Hematopoietic multipotent progenitor cell treated with erythropoietin and hydrocortisone succinate and interleukin-3 and kit ligand, for 15 days (in vitro differentiated cells): ENCODE measurements around the gene SHROOM4.

ENCODE experiments used
- DNase-seq: peaks from one replicate; pipeline ENCODE4 v3.0.0-alpha.2; 2015; ENCODE audit warnings: low spot score

The SHROOM4 gene

DNA sequence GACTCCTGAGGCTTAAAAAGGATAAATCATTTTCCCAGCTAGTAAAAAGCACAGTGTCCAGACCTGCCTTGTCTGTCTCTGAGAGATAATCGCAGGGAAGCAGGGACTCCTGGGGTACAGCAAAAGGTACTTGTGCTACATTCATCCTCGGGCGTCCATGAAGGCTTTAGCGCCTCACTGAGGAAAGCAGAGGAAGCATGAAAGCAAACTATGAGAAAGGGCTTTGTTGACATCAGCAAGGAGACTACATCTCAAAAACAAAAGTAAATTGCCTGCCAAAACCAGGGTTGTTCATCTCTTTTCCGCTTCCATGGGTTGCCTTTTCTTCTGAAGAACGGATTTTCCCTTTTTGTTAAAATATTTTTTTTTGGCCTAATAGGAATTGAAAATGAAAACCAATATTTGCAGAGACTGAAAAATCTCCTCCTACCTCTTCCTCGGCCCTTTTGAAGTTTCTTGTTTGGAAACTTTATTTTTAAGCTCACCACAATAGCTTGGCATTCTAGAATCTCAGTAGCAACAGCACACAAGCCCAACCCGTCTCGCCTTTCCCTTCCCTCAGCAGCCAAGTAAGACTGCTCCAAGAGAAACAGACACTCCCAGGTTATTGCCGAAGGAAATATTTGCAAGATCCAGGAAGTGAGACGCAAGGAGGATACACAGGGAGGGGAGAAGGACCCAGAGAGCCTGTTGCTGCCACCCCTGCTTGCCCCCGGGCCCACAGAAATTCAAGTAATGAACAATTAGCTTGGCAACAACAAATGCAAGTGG, 195.0 kb downstream of the SHROOM4 start:
- DNase-seq = no peak

DNA sequence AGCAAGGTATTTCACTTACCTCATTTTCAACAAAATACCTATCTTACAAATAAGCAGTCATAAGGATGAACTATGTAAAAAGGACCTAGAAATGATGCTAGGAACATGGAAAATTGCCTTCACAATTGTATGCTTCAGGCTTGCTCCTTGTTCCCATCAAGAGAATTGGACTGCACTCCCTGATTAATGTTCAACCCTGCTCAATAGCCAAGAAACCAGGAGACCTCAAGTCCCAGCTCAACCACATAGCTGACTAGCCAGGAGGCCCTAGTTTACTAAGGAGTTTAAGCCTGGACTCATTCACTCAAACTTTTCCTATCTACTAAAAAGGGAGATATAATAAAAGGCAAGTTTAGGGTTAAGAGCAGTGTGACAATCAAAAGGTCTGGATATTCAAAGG, 196.8 kb downstream of the SHROOM4 start:
- DNase-seq = no peak

DNA sequence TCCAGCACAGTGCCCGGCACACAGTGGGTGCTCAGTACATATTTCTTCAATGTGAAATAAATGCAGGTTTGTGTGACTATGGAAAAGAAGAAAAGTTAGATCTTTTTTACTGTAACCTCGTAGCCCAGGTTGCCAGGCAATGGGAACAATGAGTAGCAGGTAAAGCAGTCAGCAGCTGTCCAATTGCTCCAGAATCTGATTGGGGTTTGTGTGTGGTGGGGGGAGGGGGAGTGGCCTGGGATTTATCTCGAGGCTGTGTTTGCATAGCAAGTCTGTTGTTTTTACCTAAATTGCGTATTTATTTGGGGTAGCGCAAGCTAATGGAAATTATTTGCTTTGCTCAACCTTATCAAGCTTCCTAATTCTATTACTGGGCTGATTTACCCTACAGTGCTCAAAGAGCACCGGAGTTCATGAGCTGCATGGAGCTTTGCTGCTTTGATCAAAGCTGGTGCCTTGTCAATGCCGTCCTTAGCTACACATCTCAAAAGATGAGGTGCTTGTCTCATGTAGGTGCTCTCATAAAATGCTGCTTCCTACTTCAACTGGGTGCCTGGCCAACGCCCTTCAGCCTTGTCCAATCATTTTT, 198.3 kb downstream of the SHROOM4 start:
- no peak for DNase-seq

DNA sequence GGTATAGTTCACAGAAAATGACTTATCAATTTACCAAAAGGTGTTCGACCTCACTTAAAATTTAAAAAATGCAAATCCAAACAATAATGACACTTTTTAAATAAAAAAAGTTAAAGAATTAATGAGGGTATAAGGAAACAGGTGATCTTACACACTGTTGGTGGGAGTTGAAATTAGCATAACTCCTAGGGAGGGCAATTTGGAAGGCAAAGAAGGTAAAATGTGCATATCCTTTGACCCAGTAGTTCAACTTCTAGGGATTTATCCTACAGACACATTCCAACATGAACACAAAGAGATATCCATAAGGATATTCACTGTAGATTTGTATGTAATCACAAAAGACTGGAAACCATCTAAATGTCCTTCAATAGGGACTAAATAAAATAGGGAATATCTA, 199.5 kb downstream of the SHROOM4 start:
- DNase-seq = no peak

DNA sequence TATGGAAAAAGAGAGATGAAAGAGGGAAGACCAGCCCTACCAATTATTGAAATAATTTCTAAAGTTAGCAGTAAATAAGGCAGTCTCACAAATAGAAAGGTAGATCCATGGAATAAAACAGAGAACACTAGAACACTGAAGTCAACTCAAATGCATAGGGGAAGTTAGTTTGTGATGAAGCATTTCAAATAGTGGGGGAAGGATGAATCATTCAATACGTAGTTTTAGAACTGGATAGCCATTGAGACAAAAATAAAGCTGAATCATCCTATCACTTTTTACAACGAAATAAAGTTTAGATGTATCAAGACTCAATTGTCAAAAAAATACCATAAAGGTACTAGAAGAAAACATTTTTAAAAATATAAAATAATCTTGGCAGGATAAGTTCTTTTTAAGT, 200.1 kb downstream of the SHROOM4 start:
- no peak for DNase-seq

DNA sequence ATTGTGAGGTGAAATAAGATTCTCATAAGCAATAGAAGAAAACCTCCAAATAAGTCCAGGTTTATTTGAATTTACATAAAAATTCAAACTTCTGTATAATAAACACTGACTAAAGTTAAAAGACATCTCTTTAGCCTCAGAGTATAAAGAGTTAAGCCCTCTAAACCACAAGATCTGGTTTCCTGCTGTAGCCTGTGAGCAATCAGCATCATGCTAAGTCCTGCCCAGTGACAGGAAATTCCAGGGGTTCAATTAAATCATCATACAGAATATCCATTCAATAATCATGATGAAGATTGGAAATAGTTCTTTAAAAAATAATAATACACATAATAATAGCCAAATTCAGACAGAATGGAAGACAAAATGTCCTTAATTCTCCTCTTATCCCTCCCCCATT, 204.2 kb downstream of the SHROOM4 start:
- DNase-seq = no peak

DNA sequence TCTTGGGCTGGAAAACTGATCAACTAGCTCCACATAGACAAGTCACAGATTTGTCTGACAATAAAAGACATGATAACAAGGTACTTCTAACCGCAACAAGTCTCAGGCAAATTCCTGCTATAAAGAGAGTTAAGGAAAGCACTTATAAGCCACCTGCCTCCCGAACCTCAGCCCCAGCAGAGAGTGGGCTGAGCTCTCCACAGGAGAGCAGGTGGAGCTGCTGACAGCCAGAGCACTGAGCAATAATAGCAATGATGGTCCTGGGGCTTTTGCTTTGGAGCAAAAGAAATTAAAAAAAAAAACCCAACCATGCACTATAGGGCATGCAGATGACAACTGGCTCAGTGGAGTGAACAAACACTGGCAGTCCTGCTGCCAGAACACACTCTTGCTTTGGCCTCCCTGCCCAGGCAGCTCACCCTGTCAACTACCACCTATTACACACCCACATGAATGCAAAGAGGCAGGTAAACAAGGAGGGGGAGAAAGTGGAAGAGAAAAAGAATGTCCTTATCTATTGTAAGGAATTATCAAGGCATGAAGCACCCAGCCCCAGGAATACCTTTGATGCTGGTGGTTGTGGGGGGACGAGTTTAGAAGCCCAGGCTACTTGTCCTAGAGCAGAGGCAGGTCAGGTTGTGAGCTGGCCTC, 207.6 kb downstream of the SHROOM4 start:
- no peak for DNase-seq

DNA sequence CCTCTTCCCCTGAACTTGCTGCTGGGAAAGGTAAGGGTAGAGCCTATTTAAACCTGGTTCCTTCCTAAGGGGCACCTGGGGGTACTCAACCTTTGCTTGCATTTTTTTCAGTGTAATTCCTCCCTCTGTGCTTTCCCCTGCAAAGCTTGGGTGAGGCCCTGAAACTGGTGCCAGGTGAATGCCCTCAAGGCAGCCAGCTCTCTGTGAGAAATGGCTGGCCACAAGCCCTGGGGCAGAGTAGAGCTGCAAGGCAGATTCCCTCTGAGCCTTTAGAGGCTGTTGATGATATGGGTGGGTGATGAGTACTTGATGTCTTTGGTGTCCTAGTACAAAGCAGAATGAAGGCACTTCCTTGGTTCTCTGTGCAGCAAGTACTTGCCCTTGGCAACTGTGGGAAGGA, 217.9 kb downstream of the SHROOM4 start:
- no peak for DNase-seq

DNA sequence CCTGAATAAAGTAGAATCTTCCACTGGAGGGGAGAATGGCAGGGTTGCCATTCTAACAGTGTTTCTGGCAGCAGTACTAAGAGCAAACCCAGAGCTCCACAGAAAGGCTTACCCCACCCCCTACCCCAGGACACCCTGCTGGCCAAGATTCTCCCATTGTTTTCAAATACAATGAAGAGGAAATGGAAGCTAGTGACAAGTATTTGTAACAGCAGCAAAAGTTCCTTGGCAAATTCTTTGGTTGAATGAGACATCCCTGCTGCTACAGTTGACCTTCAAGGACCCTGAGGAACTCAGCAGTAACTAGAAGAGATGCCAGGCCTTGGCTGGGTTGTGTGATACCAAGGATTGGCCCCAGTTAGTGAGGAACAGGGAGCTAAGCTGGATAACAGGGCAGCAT, 219.2 kb downstream of the SHROOM4 start:
- no peak for DNase-seq

DNA sequence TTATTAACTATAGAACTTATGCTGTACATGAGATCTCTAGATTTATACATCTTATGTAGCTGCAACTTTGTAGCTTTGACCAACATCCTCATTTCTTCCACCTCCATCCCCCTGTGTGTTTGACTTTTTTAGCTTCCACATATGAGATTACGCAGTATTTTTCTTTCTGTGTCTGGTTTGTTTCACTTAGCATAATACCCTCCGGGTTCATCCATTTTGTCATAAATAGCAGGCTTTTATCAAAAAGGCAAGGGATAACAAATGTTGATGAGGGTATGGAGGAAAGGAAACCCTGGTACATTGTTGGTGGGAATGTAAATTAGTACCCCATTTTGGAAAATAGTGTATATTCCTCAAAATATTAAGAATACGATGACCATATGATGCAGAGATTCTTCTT, 227.0 kb downstream of the SHROOM4 start:
- no peak for DNase-seq

DNA sequence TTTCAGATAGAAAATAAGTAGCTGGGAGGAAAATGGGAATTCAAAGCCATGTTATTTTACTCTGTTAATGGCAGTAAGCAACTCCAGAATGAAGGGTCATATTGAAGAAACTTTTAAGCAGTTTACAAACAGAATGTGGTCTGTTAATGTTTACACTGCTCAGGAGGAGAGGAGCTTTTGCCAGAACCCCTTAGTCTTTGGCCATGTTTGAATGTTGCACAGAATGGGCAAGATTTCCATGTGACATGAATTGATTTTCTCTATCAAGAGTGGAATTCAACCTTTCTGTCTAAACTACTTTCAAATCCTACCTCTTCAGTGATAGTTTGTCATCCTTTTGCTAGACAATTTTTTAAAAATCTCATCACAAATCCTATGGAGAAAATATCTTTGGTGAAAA, 227.6 kb downstream of the SHROOM4 start:
- no peak for DNase-seq

DNA sequence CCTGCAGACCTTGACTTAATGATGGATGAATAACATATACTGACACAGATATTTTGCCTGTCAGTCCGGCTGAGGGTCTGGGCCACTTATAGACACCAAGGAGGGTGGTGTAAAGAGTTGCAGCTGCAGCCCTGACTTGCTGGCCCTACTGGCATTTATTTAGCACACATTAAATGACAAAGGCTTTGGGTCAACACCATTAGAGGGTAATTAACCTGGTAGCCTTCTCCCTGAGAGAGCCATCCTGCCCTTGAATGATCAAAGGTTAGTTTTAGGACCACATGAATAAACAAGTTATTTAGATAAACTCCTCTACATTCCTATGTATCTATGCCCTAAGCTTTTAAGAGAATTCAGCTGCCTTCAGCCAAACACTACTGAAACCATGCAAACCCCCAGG, 232.6 kb downstream of the SHROOM4 start:
- DNase-seq = no peak

DNA sequence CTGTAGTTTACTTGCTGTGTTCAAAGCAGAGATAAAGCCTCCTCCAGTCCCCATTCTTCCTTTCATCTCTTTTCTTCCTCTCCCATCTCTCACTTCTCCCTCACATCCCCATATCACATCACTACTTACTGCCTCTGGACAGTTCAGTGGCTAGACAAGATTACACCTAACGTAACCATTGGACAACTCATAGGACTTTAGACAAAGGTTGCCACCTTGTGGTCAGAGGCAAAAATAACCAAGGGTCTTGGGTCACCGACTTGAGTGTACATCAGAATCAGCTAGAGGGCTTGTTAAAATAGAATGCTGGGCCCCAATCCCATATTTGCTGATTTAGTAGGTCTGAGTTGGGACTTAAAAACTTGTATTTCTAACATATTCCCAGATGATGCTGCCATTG, 234.0 kb downstream of the SHROOM4 start:
- peak; percentile 18 for DNase-seq

DNA sequence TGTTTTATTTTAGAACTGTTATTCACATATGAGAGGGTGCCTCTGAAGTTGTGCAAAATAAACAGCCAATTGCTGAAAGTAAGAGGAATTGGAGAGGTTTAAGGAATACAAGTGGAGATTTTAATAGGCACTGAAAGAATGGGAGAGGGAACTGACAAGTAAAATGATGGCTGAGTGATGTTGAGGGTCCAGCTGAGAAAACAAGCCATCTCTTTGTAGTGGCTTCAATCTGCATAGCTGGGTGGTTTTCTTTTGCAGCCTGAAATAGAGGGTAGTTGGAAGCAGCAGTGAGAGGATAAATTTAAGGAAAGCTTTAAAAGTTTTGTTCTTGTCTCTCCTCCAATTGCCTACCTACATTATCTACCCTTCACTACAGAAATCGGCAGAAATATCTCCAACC, 236.7 kb downstream of the SHROOM4 start:
- no peak for DNase-seq

DNA sequence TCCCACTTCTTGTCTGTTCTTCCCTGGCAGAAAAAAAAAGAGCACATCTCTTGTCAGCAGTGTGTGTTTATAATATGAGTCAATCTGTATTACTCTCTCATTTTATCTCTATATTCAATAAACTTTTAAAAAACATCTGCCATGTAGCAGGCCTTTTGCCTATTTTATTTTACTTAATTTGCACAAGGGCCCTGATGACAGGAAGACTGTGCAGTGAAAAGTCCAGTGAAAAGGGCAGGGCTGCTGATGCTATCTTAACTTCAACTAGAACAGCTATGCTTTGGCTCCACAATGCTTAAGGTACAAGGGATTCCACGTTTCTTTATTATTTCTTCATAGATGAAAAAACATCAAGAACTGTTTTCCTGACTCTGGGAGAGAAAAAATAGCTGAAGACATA, 246.4 kb downstream of the SHROOM4 start:
- DNase-seq = no peak

DNA sequence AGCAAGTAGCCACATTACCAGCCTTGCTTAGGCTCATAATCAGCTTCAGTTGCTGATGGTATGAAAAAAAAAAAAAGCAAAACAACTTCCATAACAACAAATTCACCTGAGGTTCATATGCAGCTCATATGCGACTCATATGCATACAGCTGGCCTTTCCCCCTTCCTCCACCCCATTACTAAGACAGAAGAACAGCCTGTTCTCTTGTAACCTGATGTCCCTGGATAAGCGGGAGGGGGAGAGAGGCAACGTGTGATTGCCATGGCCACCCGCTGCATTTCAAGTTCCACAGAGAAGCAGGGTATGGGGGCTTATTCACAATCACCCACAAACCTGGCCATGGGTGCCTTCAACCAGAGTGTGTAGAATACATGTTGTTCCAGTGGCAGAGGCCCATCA, 248.3 kb downstream of the SHROOM4 start:
- no peak for DNase-seq
